HG03039 (cell line): ENCODE results near the gene CCDC170.
A peak's percentile ranks its signal among the peaks of the same experiment; 100 is the strongest.
"Not testable (repeated sequence)": the region's sequence is repeated elsewhere in the genome, so short reads cannot be mapped to it uniquely, and the experiment has no call there.

ENCODE experiments used
- ATAC-seq: cut with Tn5 transposase; IDR thresholded peaks from one replicate; pipeline ENCODE4 v1.9.1; 2021; ENCODE audit warnings: mild to moderate bottlenecking, moderate library complexity; ENCODE audit not compliant: unreplicated experiment

CCDC170 gene

GRCh38 chr6:151494235-151494935 is 568 bp downstream of the CCDC170 start:
- no peak for ATAC-seq

DNA sequence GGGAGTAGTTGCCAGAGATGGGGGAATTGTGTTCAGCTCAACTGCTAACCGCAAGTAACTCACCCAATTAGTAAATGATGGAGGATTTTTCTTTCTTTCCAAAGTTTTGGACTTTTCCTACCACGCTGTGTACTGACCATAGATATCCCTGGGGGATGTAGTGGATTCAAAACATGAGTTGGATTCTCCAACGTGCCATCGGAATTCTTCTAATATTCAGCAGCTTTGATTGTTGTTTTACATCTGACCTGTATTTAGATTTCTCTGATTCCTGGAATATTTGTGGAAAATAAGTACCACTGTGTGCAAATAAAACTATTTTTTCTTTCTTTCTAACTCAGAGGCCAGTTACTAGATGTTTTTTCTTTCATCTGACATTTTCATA is 1.1 kb downstream of the CCDC170 start:
- ATAC-seq = no peak

DNA sequence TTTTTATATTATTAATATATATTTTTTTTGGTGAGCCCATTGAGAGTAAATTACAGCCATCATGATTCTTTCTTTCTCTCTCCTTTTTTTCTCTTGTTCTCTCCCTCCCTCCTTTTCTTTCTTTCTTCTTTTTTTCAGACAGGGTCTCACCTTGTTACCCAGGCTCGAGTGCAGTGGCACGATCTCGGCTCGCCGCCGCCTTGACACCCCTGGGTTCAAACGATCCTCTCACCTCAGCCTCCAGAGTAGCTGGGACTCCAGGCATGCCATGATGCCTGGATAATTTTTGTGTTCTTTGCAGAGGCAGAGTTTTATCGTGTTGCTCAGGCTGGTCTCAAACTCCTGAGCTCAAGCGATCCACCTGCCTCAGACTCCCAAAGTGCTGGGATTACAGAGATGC is 1.6 kb downstream of the CCDC170 start:
- no peak for ATAC-seq

DNA sequence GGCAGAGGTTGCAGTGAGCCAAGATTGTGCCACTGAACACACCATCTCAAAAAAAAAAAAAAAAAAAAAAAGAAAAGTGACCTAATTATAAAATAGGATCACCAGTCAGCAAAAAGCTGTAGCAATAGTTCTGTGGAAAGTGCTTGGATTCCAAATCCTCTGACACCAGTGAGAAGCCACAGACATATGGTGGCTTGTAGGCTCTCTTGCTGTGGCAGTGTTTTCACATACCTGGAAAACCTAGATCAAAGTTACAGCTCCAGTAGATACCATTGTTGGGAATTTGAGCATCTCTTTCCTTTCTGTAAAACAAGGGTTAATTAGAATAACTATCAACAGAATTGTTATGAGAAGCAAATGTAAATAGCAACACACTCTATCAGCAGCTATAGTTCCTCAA is 4.1 kb downstream of the CCDC170 start:
- no peak for ATAC-seq

- ATAC-seq = peak; percentile 80
Measured at GRCh38 chr6:151498327-151498726, 4.5 kb downstream of the CCDC170 start.

DNA sequence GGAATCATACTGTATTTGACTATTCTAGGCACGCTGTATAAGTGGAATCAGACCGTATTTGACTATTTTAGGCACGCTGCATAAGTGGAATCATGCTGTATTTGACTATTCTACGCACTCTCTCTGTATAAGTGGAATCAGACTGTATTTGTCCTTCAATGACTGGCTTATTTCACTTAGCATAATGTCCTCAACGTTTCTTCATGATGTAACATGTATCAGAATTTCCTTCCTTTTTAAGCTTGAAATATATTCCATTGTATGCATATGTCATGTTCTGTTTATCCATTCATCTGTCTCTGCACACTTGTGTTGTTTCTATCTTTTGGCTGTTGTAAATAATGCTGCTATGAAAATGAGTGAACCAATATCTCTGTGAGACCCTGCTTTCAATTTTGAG is 5.7 kb downstream of the CCDC170 start:
- ATAC-seq = no peak

DNA sequence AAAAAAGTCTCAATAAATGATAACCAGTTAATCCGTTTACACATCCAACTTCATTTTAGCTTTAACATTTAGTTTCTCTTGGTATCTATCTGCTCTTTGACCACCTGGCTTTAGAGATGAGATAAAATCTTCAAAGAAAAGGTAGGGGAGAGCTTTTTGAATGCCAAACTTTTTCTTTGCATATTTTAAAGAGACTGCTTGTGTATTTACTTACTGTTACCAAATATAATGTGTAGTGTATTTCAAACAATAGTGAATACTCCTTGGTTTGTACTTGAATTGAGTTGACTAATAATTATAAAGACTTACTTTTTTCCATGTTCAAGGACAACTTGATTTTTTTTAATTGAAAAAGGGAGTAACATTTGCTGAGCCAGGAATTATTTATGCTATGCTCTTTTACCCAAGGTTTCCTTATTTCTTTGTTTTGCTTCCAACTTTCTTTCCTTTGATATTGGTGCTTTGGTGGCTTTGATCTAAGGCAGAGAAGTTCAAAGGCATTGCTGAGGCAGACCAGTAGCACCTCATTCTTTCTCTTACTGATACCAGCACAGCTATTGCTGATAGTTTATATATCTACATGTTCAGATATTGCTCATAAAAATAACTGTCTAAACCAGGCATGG is 7.8 kb downstream of the CCDC170 start:
- no peak for ATAC-seq

DNA sequence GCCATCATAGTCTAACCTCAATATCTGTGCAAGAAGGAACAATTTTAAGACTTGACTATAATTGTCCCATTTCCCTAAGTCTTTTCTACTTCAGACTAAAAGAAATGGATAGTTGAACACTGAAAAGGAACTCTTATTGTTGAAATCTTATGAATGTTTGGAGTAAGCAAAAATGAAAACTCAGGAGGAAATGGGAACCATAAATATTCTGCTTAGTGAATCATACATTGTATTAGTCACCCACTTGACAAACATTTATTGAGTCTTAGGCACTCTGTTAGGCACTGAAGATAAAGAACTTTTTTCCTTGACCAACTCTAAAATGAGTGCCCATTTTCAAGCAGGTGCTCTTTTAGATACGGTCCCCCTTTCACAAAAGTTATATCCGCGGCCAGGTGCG is 8.7 kb downstream of the CCDC170 start:
- no peak for ATAC-seq

GRCh38 chr6:151506761-151507160 is 12.9 kb downstream of the CCDC170 start:
- ATAC-seq = no peak

DNA sequence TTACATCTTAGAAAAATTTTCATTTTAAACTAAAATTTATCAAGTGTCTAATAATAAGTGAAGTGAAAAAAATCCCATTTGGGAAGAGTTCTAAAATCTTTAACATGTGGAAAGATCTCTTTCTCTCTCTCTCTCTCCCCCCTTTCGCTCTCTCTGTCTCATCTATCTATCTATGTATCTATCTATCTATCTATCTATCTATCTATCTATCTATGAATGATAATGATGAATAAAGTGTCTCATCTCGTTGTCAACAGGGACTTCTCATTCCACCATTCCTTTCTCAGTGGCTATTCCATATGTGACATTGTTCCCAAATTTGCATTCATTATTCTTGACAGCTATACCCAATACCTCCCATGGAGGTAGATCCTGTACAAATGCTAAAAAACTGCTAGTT is 15.2 kb downstream of the CCDC170 start:
- no peak for ATAC-seq

- no peak for ATAC-seq
Measured at GRCh38 chr6:151512481-151512880, 18.7 kb downstream of the CCDC170 start.

- ATAC-seq = no peak
Measured at GRCh38 chr6:151514000-151514730, 20.3 kb downstream of the CCDC170 start.

DNA sequence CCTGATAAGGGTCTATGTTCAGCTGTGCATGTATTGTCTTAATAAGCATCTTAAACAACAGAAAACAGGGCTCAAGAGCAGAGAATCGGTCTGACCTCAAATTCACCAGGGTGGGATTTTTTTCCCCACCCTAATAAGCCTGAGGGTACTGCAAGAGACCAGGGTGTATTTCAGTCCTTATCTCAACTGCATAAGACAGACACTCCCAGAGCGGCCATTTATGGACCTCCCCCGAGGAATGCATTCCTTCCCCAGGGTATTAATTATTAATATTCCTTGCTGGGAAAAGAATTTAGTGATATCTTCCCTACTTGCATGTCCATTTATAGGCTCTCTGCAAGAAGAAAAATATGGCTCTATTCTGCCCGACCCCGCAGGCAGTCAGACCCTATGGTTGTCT is 25.2 kb downstream of the CCDC170 start:
- ATAC-seq = not testable (repeated sequence)

DNA sequence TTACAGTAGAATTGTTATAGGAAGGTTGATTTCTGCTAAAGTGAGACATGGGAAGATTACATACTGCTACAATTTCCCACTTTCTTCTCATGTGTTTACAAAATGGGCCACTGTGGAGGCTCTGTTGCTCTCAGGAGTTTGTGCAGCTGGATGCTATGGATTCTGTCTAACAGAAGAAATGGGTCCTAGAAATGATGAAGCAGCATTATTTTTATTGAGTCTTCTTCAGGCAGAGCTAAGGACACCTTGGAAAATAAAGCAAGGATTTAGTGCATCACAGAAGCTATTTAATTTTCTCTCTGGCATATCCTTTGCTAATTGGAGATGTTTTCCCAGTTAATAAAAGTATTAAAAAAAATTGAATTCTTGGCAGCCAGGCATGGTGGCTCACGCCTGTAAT is 29.2 kb downstream of the CCDC170 start:
- no peak for ATAC-seq

- no peak for ATAC-seq
Measured at GRCh38 chr6:151524059-151524458, 30.2 kb downstream of the CCDC170 start.

GRCh38 chr6:151534576-151534975 is 40.8 kb downstream of the CCDC170 start:
- ATAC-seq = no peak

DNA sequence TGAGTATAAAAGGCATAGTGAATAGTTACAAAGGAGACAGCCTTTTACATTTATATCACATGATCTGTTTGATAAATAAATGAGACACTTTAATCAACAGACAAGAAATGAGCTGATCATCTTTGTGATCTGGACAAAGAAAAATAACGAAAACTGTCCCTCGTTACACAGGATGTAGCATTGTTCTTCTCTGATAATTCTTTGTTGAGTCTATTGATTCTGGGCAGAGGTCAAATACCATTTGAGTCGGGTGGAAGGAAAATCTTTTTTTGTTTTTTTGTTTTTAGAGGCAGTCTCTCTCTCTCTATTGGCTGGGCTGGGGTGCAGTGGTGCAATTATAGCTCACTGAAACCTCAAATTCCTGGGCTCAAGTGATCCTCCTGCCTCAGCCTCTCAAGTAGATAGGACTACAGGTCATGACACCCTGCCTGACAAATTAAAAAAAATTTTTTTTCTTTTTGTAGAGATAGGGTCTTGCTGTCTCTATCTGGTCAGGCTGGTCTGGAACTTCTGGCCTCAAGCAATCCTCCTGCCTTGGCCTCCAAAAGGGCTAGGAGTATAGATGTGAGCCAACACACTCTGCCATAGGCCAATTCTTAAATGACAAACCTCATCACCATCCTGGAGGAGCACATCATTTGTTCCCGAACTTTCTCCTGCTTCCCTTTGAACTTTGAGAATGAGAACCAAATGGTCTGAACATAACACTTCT is 41.8 kb downstream of the CCDC170 start:
- ATAC-seq = no peak

GRCh38 chr6:151536188-151536479 is 42.3 kb downstream of the CCDC170 start:
- no peak for ATAC-seq

DNA sequence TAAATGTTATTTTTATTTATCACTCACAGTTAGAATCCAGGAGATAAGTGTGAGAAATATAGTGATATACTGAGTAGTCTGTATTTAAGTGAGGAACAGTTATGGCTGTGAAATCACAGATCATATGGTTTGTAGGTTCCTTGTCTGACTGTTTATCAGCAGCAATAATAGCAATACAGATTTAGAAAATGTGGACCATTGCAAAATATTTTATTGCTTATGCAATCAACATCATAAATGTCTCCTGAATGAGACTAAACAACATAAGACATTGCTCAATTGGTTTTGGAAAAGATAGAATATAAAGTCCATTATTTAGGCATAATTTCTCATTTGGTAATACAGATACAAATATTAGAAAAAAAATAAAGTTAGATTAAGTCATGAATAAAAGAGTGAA is 43.7 kb downstream of the CCDC170 start:
- no peak for ATAC-seq

DNA sequence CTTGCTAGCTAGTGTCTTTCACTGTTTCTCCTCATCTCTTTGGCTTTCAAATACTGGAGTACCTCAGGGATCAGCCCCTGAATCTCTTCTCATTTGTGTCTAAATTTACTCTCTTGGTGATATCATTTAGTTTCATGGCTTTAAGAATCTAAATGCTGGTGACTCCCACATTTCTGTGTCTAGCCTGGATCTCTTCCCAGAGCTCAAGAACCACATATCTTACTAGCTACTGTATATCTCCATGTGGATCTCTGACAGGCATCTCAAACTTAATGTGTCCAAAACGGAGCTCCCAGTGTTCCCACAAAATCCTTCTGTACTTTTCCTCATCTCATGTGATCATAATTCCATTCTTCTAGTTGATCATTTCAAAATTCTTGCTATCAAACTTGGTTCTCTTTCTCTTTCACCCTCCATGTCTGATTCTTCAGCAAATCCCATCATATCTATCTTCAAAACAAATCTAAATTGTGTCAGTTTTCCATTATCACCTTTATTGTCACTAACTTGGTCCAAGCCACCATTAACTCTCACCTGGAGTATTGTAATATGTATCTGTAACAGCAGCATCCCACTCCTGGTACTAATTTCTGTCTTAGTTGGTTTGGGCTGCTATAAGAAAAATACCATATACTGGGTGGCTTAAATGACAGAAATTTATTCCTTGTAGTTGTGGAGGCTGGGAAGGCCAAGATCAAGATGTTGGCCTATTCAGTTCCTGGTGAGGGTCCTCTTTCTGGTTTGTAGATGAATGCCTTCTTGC is 45.9 kb downstream of the CCDC170 start:
- no peak for ATAC-seq

- ATAC-seq = no peak
Measured at GRCh38 chr6:151544453-151544852, 50.6 kb downstream of the CCDC170 start.
